22Rv1 (cell line): ENCODE results near the gene CRYBB1.

Source experiments
- H3K27ac ChIP-seq: fragments of 450-650 bp; 2 replicates; pipeline ENCODE4 v1.5.1; 2017
- CTCF ChIP-seq: fragments of 450-650 bp; IDR thresholded peaks from 2 replicates; pipeline ENCODE4 v1.5.1; 2017; ENCODE audit warnings: mild to moderate bottlenecking
- ZFX ChIP-seq: fragments of 450-650 bp; IDR thresholded peaks from 2 replicates; pipeline ENCODE4 v1.6.1; 2017; ENCODE audit warnings: antibody characterized with exemption, borderline replicate concordance

CRYBB1 gene

GRCh38 chr22:26610996-26611395, 6.8 kb downstream of the CRYBB1 start:
- TF ChIP-seq ZFX (no peak), CTCF (no peak)
- H3K27ac ChIP-seq, result no peak overlapping the region

GRCh38 chr22:26610072-26610958, 7.5 kb downstream of the CRYBB1 start:
- TF ChIP-seq ZFX, result no peak
- TF ChIP-seq CTCF, result no peak
- no peak overlapping the region for H3K27ac ChIP-seq

GRCh38 chr22:26609287-26609686, 8.5 kb downstream of the CRYBB1 start:
- TF ChIP-seq CTCF (no peak), ZFX (no peak)
- H3K27ac ChIP-seq, result no peak overlapping the region

- H3K27ac ChIP-seq, result no peak overlapping the region
- no peak for TF ChIP-seq CTCF
- TF ChIP-seq ZFX, result no peak
Observed at GRCh38 chr22:26608129-26608528, 9.7 kb downstream of the CRYBB1 start.

GRCh38 chr22:26606611-26607010, 11.2 kb downstream of the CRYBB1 start:
- no peak overlapping the region for H3K27ac ChIP-seq
- TF ChIP-seq CTCF (no peak), ZFX (no peak)

- TF ChIP-seq ZFX (no peak), CTCF (no peak)
- no peak overlapping the region for H3K27ac ChIP-seq
Observed at GRCh38 chr22:26604368-26604767, 13.5 kb downstream of the CRYBB1 start.

- no peak for TF ChIP-seq ZFX
Observed at GRCh38 chr22:26602127-26602526, 15.7 kb downstream of the CRYBB1 start.

More at GRCh38 chr22:26602127-26602526, 15.7 kb downstream of the CRYBB1 start:
- no peak overlapping the region for H3K27ac ChIP-seq
